SKM-1 (cell line): ENCODE data around the gene RIC3.

Source experiments
- DNase-seq: peaks from one replicate; lab custom pipeline; 2025; ENCODE audit not compliant: unreplicated experiment; lab: John Stamatoyannopoulos, UW

RIC3 gene

DNA sequence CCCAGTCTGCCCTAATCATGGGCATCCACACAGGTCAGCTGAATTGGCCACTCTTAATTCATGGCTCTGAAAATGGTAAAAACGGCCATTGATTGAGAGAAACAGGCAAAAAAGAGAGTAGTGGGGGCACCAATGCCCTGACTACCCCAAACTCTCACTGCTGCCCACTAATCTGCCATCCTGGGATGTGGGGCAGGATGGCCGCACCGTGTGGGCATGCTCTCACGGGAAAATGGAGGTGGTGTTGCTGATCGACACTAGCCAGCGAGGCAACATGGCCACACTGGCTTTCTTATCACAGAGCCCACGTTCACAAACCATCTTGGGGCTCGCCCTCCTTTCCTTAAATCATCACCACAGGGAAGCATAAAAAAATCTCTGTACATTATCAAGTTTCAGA, 99.1 kb downstream of the RIC3 start:
- no peak for DNase-seq

DNA sequence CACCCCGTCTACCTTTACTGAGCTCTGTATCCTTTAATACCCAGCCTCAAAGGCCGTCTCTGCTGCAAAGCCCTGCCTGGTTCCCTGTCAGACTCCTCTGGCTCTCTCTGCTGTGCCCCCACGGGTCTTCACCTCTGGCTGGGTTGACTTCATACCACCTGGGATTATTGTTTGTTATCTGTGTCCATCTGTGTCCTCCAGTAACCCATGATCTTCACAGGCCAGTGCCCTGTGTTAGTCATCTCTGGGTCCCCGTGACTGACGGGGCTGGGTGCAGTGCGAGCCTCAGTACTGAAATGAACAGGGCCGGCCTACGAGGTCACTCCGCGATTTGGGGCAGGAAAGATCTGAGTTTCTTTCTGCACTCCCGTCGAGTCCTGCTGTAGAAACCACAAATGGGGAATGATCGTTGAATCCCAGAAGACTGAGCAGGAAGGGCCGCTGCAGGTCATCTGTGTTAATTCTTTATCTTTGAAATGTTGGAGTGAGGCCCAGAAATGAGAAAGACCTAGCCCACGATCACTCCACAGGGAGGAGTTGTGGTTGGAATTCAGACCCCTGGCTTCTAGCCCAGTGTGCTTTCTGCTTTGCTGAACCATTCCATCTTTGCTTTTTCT, 100.1 kb downstream of the RIC3 start:
- no peak for DNase-seq

DNA sequence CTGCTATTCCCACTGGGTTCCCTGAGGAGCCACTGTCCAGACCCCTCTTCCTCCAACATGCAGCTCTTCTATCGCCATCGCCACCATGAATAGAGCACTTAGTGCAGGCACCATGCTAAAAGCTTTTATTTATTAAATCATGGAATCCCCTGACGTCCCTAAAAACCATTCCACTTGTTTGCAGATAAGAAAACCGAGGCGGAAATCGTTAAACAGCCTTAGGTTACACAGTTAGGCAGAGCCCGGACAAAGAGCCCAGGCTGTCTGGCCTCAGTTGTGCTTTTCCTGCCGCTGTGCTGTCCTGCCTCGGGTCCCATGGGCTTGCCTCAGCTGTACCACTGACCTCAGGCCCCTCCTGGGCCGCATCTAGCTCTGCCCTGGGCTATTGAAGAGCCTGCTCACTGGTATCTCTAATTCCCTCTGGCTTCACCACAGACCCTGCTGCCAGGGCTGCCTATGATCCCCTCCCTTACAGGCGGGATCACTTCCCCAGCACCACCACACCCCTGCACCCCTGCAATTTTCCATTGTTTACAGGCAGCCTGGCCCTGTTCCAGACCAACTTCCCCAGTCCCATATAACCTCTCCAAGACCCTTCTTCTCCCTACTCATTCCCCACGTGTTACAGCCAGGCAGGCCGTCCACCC, 100.8 kb downstream of the RIC3 start:
- no peak for DNase-seq

DNA sequence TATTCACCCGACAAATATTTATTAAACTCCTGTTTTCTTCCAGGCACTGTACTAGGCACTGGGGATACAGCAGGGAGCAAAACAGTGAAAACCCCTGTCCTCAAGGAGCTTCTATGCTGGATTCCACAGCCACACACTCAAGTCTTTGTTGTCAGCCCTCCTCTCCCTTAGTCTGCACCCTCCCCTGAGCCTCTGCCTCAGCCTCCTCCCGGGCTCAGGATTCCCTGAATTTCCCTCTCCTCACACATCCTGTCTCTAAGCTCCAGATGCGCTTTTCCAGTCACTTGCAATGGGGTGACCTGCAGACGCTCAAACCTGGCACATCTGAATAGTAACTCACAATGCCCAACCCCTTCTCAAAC, 101.3 kb downstream of the RIC3 start:
- no peak for DNase-seq

DNA sequence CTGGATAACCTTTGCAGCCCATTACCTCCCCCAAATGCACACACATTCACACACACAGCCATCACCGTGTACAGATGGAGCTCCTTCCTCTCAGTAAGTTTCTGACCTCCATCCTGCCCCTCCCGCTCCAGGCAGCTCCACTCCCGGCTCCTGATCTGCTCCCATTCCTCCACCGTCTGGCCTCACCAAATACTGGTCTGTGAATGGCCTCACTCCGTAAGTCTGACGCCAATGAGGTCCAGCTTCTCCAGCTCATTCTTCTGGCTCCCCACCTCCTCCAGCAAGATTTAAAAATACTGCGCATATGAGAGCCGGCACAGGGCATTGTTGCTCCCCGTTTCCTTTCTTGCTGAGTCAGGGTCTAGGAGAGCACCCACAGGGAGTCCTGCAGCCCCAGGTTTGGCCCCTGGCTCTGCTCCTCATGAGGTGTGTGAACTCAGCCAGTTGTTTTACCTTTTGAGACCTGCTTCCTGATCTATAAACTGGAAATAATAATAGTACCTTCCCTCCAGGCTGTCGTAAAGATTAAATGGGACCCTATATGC, 101.8 kb downstream of the RIC3 start:
- DNase-seq, result no peak

DNA sequence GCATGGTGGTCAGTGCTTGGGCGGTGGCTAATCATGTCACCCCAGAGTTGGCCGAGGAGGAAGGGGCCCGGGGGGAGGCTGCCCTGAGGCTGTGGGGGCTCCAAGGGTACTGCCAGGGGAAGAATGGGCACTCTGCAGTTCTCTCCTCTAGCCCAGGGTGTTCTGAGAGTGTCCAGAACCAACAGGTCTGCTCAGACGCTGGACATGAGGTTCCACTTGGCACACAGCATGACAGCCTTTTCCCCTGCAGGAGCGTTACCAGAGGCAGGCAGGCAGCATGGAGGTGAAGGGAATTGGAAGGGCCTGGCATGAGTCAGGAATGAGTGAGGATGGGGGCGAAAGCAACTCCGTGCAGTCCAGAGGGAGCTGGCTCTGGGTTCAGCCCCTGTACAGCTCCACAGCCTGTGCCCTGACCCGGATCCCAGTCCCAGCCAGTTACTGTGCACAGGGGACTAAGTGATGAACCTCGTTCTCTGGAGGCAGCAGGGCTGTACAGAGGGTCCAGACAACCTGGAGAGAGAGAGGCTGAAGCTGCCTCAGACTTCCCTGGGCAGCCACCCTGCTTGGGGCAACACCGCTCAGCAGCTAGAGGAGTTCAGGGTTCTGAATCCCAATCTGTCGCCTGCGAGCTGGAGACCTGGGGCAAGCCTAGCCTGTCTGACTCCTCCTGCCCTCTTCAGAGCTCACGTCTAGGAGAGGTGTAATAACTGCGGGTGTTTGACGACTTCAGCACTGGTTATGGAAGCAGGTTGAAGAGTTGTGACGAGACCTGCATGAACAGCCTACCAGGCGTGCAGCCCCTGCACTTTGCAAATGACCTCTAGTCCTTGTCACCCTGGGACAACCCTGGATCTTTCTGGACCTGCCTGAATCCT, 102.6 kb downstream of the RIC3 start:
- no peak for DNase-seq

DNA sequence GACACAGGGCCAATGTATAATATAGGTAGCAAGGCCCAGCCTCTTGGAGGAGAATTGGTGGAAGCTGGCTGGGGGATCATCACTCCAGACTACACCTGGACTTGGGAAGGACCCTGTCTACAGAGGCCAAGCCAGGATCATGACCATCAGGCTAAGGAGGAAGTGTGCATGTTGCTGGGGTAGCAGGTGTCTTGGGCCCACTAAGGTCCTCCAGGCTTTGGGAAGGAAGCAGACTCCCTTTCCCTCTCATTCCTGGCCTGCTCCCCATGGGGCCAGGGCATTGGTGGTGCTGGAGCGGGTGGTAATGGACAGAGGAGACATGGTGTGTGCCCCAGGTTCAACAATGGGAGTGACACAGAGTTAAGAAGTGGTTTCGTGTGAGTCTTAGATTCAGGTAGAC, 103.8 kb downstream of the RIC3 start:
- DNase-seq, result no peak

DNA sequence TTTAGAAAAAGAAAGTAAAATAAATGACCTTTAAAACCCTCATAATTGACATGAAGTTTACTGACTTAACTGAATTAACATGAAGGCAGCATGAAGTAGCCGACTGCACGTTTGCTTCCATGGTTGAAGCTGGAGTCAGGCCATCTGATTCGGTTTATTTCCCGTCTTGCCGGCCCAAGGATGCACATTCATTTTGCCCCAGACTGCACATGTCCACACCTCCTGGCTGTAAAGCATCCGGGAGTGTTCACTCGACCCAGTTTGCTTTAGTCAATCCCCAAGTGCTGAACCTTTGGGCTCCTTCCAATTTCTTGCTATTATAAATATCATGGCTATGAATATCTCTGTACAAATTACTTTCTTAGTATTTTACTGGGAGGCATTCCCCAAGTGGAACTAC, 105.5 kb downstream of the RIC3 start:
- no peak for DNase-seq

DNA sequence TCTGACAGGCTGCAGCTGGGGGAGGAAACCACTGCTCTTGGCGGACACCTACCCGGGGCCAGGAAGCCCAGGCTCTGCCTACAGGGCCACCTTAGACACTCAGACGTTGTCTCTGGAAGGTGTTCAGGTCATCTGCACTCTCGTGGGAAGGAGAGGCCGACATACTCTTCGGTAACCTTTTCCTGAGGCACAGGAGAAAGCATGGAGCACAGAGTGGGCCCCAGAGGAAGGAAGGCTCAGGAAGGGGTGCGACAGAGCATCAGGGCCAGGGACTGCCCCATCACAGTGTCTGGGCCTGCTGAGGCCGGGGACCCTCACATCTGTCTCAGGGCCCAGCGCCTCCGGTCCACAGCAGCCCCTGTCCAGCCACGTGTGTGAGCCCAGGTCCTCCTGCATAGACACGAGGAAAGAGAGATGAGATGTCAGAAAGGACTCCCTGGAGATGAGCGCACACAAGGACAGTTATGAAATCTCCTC, 106.0 kb downstream of the RIC3 start:
- no peak for DNase-seq

DNA sequence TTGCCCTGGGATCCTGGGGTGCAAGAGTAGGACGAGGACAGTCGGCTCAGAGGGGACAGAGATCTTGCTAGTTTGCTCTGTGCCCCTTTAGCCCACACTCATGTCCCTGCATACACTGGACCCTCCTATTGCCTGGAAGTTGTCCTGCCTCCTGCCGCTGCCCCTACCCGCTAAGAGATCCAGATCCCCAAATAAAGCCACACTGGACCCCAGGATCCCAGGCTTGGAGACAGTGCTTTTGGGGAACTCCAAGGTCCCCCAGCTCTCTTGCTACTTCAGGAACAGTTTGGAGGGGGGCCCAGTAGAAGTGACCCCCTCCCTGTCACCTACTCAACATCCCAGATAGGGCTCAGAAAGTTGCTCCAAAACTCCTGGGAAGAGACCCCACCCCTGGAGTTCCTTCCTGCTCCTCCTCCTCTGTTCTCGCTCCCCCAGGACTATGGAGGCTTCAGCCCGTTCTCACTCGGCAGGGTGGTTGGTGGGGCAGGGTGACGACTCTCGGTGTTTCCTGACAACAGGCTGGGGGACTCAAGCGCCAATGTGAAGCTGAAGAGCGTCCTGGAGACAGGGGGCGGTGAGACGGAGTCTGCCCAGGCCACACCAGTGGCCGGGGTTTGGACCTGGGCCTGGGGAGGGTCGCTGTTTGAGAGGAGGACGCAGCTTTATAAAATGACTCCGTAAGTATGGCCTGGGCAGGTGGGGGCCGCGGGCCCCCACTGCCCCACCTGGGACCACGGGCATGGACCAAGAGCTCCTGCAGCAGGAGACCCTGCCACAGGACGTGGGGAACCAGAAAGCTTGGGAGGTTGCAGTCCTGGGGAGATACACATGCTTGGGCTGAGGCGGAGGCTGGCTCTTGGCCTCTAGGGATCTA, 107.0 kb downstream of the RIC3 start:
- DNase-seq, result no peak

DNA sequence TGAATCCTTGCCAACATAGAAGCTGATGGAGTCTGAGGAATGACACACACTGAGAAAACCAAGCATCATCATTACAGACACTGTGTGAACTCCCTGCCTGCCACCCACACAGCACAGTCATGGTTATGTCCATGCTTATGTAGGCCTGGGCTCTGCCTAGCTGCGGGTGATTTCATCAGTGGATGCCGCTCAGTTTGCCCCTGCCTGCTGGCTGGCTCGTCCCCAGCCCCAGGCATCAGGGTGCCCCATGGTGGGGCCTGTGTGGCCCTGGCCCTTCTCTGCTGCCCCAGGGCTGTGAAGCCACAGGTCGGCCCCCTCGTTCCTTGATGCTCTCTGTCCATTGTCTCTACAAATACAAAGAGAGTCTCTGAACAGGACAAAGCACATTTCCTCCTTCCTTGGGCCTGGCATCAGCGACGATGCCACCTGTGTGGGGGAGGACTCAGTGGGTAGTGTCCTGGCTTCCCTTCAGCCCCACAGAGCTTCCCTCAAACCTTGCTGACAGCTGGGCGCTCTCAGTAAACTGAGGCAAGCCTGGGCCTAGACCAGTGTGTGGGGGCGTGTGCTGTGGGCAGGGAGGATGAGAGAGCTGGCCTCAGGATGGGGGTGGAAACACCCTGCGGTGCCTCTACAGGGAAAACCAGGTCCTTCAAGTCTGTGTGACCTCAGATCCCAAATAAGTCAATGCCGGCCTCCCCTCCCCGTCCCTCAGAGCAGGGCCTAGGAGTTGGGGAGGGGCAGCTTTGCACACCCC, 107.8 kb downstream of the RIC3 start:
- DNase-seq, result no peak

DNA sequence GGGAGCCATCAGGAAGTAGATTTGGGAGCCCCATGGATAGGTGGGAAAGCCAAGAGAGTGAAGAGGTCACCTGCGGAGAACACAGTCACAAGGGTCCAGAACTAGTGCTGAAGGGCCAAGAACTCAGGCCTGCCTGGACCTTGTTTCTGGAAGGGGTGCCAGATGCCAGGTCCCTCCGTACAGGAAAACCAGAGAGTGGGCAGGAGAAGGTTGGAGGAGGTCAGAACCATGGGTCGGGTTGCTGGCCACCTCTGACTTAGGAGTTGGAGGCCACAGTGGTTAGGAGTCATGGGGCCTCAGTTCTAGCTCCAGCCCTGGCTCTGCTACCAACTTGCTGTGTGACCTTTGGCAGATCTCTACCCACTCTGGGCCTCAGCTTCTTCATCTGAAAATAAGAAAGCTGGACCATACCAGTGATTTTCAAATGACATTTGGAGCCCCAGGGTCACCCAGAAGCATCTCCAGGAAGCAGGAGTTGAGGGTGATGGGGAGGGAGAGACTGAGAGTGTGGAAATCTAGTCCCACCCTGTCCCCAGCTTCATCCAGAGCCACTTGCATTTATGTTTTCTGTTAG, 108.6 kb downstream of the RIC3 start:
- DNase-seq, result no peak

DNA sequence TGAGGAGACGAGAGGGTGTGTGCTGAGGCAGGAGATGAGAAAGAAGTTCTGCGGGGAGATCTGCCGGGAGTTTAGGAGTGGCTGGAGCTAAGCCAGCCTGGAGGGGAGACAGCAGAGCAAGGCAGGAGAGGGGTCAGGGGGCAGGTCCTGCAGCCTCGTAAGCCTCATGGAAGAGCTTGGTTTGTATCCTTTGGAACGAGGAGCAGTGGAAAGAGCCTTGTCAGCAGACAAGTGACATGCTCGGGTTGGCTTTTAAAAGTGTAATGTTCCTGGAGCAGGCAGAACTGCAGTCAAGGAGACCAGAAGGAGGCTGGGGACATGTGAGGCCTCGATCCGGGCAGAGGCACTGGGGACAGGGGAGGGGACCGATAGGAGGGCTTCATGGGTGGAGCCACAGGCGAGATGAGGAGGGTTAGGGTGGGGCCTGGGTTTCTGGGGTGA, 109.2 kb downstream of the RIC3 start:
- no peak for DNase-seq

DNA sequence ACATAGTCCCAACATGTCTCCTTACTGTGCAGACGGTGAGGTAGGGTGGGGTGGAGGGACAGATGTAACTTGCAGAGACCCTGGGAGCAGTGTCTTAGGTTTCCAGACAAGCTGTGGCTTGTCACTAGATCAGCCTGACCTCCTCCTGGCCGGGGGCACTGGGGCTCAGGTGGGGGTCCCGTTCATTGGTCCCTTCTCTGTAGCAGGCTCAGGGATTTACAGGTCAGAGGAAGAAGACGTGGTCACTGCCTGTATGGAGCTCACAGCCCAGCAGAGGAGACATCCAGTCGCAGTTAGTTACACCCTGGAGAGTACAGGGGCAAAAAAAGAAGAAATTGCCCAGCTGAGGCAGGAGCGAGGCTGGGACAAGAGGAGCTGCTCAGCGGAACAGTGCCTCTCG, 109.8 kb downstream of the RIC3 start:
- no peak for DNase-seq

DNA sequence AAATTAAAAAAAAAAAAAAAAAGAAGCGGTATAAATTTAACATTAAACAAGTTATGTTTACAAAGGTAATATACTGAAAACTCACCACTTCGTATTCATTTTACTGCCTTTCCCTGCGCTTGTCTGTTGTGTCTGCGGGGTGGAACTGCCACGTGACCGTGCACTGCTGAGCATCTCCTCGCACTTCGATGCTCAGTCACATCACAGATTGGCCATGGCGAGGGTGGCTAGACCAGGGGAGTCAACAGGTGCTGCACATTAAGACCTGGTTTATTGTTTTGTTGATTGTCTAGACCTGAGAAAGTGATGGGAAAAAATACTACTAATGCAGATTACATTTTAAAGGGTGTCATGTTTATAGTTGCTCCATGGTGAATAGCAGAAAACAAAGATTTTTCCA, 110.6 kb downstream of the RIC3 start:
- no peak for DNase-seq

DNA sequence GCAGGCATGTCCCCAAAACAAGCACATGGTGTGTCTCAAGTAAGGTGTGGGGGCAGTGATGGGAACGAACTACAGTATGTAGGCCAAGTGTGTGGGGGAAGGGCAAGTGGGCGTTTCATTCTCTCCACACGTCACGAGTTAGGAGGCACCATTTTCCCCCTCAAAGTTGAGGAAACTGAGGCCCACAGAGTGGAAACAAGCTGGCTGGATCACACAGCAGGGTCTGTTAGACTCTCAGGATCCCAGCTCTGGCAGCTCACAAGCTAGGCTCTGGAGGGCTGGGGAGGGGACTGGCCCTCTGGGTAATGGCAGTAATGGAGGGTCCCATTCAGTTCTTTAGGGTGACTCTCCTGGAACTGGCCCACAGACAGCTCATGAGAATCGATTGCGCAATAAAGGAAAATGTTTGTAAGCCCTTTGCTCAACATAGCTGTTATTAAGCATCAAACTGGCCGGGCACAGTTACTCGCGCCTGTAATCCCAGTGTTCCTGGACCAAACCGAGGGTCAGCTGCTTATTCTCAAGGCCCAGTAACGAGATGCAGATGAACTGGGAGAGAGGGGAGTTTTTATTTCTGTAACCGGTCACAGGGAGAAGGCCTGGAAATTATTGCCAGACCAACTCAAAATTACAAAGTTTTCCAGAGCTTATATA, 111.9 kb downstream of the RIC3 start:
- DNase-seq, result no peak
